IMR-90 (cell line): ENCODE results near the gene PTPN21. TPM values are rescaled to one million over a fixed set of nuclear protein-coding genes. Genes with fewer than 3 reads are reported as not detected.

Source experiments
- ATAC-seq: fragments of 200-7000 bp; cut with Tn5 transposase; 2 replicates; pipeline ENCODE4 v1.9.1; 2020; ENCODE audit warnings: low read depth, mild to moderate bottlenecking, moderate library complexity
- BruUV-seq: library from RNA; stranded (reverse); fragments of 400-500 nt; replicated peaks from 2 replicates; lab custom pipeline; 2021; lab: Mats Ljungman, UMichigan
- CTCF ChIA-PET: fragments of 300-600 bp; formaldehyde crosslinking; extraction: SDS; loops from one replicate; lab custom pipeline; 2021; ENCODE audit warnings: antibody characterized with exemption; lab: Yijun Ruan, JAX
- POLR2A ChIA-PET: fragments of 300-600 bp; sonication (Branson Sonifier 250); formaldehyde crosslinking; loops from one replicate; lab custom pipeline; 2022; ENCODE audit warnings: antibody characterized with exemption; ENCODE audit not compliant: unreplicated experiment; lab: Charles Lee
- DNase-seq: peaks from one replicate; pipeline ENCODE4 v3.0.0; 2013
- H2AFZ ChIP-seq: replicated peaks from 2 replicates; pipeline ENCODE3; 2013; ENCODE audit warnings: low read length, mild to moderate bottlenecking; ENCODE audit not compliant: poor library complexity
- H2AK5ac ChIP-seq: 2 replicates; pipeline ENCODE4 v1.6.1; 2013; ENCODE audit warnings: low read depth, low read length, inconsistent platforms
- H2AK9ac ChIP-seq: replicated peaks from 2 replicates; pipeline ENCODE3; 2013; ENCODE audit warnings: mild to moderate bottlenecking, low read depth, low read length, moderate library complexity; ENCODE audit not compliant: poor library complexity
- H2BK120ac ChIP-seq: 2 replicates; pipeline ENCODE4 v1.6.1; 2013; ENCODE audit warnings: low read depth, low read length, inconsistent platforms
- H2BK15ac ChIP-seq: 3 replicates; pipeline ENCODE4 v1.6.1; 2013; ENCODE audit warnings: low read depth, low read length, inconsistent platforms
- H2BK20ac ChIP-seq: 2 replicates; pipeline ENCODE4 v1.6.1; 2013; ENCODE audit warnings: low read depth, mild to moderate bottlenecking, inconsistent platforms, low read length, moderate library complexity
- H2BK5ac ChIP-seq: 2 replicates; pipeline ENCODE4 v1.6.1; 2013; ENCODE audit warnings: mild to moderate bottlenecking, low read depth, low read length, inconsistent platforms; ENCODE audit not compliant: poor library complexity, severe bottlenecking
- H3K14ac ChIP-seq: replicated peaks from 2 replicates; pipeline ENCODE4 v1.6.1; 2013; ENCODE audit warnings: low read depth, low read length, inconsistent platforms
- H3K18ac ChIP-seq: 2 replicates; pipeline ENCODE4 v1.6.1; 2013; ENCODE audit warnings: low read depth, low read length, control low read depth
- H3K23ac ChIP-seq: 2 replicates; pipeline ENCODE4 v1.6.1; 2013; ENCODE audit warnings: low read depth, low read length, inconsistent platforms
- H3K27ac ChIP-seq: 2 replicates; pipeline ENCODE4 v1.5.1; 2013; ENCODE audit warnings: mild to moderate bottlenecking, control low read depth, low read length; ENCODE audit not compliant: insufficient read depth
- H3K27me3 ChIP-seq: 2 replicates; pipeline ENCODE4 v1.6.1; 2013; ENCODE audit warnings: low read length; ENCODE audit not compliant: control insufficient read depth, insufficient read depth
- H3K36me3 ChIP-seq: 2 replicates; pipeline ENCODE4 v1.6.1; 2013; ENCODE audit warnings: low read length, mixed read lengths; ENCODE audit not compliant: control insufficient read depth, insufficient read depth
- H3K4ac ChIP-seq: 2 replicates; pipeline ENCODE4 v1.6.1; 2013; ENCODE audit warnings: low read depth, low read length, inconsistent platforms
- H3K4me1 ChIP-seq: 2 replicates; pipeline ENCODE4 v1.6.1; 2013; ENCODE audit warnings: low read length, mixed read lengths; ENCODE audit not compliant: control insufficient read depth, insufficient read depth
- H3K4me2 ChIP-seq: 2 replicates; pipeline ENCODE4 v1.6.1; 2013; ENCODE audit warnings: low read depth, mild to moderate bottlenecking, control low read depth, low read length, moderate library complexity
- H3K4me3 ChIP-seq: 2 replicates; pipeline ENCODE4 v1.5.1; 2013; ENCODE audit warnings: low read depth, mild to moderate bottlenecking, control low read depth, low read length, moderate library complexity; ENCODE audit not compliant: insufficient read depth
- H3K56ac ChIP-seq: 2 replicates; pipeline ENCODE4 v1.6.1; 2013; ENCODE audit warnings: low read length, inconsistent platforms; ENCODE audit not compliant: insufficient read depth; ENCODE audit errors: extremely low read depth
- H3K79me1 ChIP-seq, 2 experiments: 2 replicates each; pipeline ENCODE4 v1.6.1; 2013; ENCODE audit warnings: low read length in 2 of 2, inconsistent platforms in 1 of 2, low read depth in 1 of 2
- H3K9ac ChIP-seq: 2 replicates; pipeline ENCODE4 v1.6.1; 2013; ENCODE audit warnings: low read depth, low read length, control low read depth
- H3K9me1 ChIP-seq: 2 replicates; pipeline ENCODE4 v1.6.1; 2013; ENCODE audit warnings: low read length, inconsistent platforms; ENCODE audit not compliant: insufficient read depth
- H3K9me3 ChIP-seq: 2 replicates; pipeline ENCODE4 v1.6.1; 2013; ENCODE audit warnings: low read length; ENCODE audit not compliant: control insufficient read depth, insufficient read depth
- H4K20me1 ChIP-seq: 2 replicates; pipeline ENCODE4 v1.6.1; 2013; ENCODE audit warnings: low read length, inconsistent platforms; ENCODE audit not compliant: insufficient read depth
- H4K5ac ChIP-seq: 2 replicates; pipeline ENCODE4 v1.6.1; 2013; ENCODE audit warnings: mild to moderate bottlenecking, low read depth, low read length, control low read depth
- H4K8ac ChIP-seq, 2 experiments: 2 replicates each; pipeline ENCODE4 v1.6.1; 2013; ENCODE audit warnings: low read depth in 2 of 2, low read length in 2 of 2, control low read depth in 1 of 2, inconsistent platforms in 1 of 2
- H4K91ac ChIP-seq: 2 replicates; pipeline ENCODE4 v1.6.1; 2013; ENCODE audit warnings: low read depth, low read length, inconsistent platforms; ENCODE audit not compliant: insufficient read depth
- BHLHE40 ChIP-seq: fragments of 150-350 bp; IDR thresholded peaks from 2 replicates; pipeline ENCODE4 v1.6.1; 2016; ENCODE audit warnings: mild to moderate bottlenecking, low read depth, low read length
- CEBPB ChIP-seq: IDR thresholded peaks from 2 replicates; pipeline ENCODE4 v1.6.1; 2012; ENCODE audit warnings: low read depth, low read length, improper control_type of control experiment
- CHD1 ChIP-seq: IDR thresholded peaks from 2 replicates; pipeline ENCODE4 v1.6.1; 2012; ENCODE audit warnings: low read depth, low read length, improper control_type of control experiment
- ELK1 ChIP-seq: fragments of 150-350 bp; IDR thresholded peaks from 2 replicates; pipeline ENCODE4 v1.6.1; 2016; ENCODE audit warnings: low read depth, mild to moderate bottlenecking, low read length, moderate library complexity, borderline replicate concordance
- MAFK ChIP-seq: IDR thresholded peaks from 2 replicates; pipeline ENCODE4 v1.6.1; 2012; ENCODE audit warnings: low read depth, low read length, improper control_type of control experiment
- MAZ ChIP-seq: IDR thresholded peaks from 2 replicates; pipeline ENCODE4 v1.6.1; 2012; ENCODE audit warnings: low read depth, mild to moderate bottlenecking, low read length, improper control_type of control experiment, moderate library complexity, borderline replicate concordance
- MXI1 ChIP-seq: IDR thresholded peaks from 2 replicates; pipeline ENCODE4 v1.6.1; 2012; ENCODE audit warnings: low read depth, mild to moderate bottlenecking, low read length, moderate library complexity, borderline replicate concordance
- NFE2L2 ChIP-seq: fragments of 150-350 bp; IDR thresholded peaks from 2 replicates; pipeline ENCODE4 v1.6.1; 2016; ENCODE audit warnings: low read depth, mild to moderate bottlenecking, low read length
- POLR2A ChIP-seq: IDR thresholded peaks from 2 replicates; pipeline ENCODE4 v1.6.1; 2012; ENCODE audit warnings: mild to moderate bottlenecking, low read depth, low read length
- RAD21 ChIP-seq: IDR thresholded peaks from 2 replicates; pipeline ENCODE4 v1.6.1; 2012; ENCODE audit warnings: low read length, improper control_type of control experiment
- RCOR1 ChIP-seq: IDR thresholded peaks from 2 replicates; pipeline ENCODE4 v1.6.1; 2012; ENCODE audit warnings: mild to moderate bottlenecking, low read length, improper control_type of control experiment; ENCODE audit not compliant: insufficient replicate concordance
- SMC3 ChIP-seq: fragments of 150-350 bp; IDR thresholded peaks from 2 replicates; pipeline ENCODE4 v1.6.1; 2016; ENCODE audit warnings: low read depth, mild to moderate bottlenecking, antibody characterized with exemption, low read length, moderate library complexity
- USF2 ChIP-seq: fragments of 150-350 bp; IDR thresholded peaks from 2 replicates; pipeline ENCODE4 v1.6.1; 2017; ENCODE audit warnings: mild to moderate bottlenecking, antibody characterized with exemption, low read length, low read depth
- WGBS, 2 experiments: methylation state at CpG; one replicate each; pipeline versions ENCODE4 v1.1.5 to v1.1.7; 2013; ENCODE audit warnings: missing lambda C conversion rate in 2 of 2; ENCODE audit not compliant: insufficient read length in 1 of 2; ENCODE audit errors: extremely low coverage in 2 of 2; 5-methylcytosine and 5-hydroxymethylcytosine counted together
- dilution Hi-C: fragments of 300-500 bp; cut with HindIII; formaldehyde crosslinking; loops from one replicate; pipeline ENCODE4 v1.14.3; 2018; ENCODE audit warnings: low sequenced_read_pairs; ENCODE audit not compliant: unreplicated experiment
- in situ Hi-C: fragments of 300-500 bp; cut with MboI; formaldehyde crosslinking; loops from 3 replicates; pipeline ENCODE4 v1.14.3; 2019; ENCODE audit warnings: low sequenced_read_pairs, inconsistent platforms, mixed read lengths
- intact Hi-C: fragments of 100-400 bp; cut with micrococcal nuclease; formaldehyde crosslinking; loops from 2 replicates; pipeline ENCODE4 v1.10.0; 2022
- polyA plus RNA-seq, 3 experiments: library from polyadenylated mRNA; depleted of rRNA; stranded (reverse); fragments of >200 nt; gene quantifications; 2 replicates each; pipeline ENCODE4 v1.2.3, GENCODE V29; 2012; ENCODE audit warnings: low replicate concordance in 1 of 3
- total RNA-seq: library from RNA; depleted of rRNA; stranded (reverse); fragments of >200 nt; gene quantifications from 2 replicates; pipeline ENCODE4 v1.2.3, GENCODE V29; 2012
- TF ChIP-seq, protein P1 (sequence below): conservative IDR thresholded peaks from 2 replicates; pipeline ENCODE4 v1.5.1; 2012; ENCODE audit warnings: mild to moderate bottlenecking, low read depth, low read length, improper control_type of control experiment

Gene PTPN21
- total and polyA plus RNA-seq, 2 of the 4 experiments (the other 2 are of a cell fraction) = 10.4 to 10.7 TPM

GRCh38 chr14:88493392-88494185 lies 61.2 kb downstream of the PTPN21 start:
- Histone ChIP-seq H3K4me1 (0 out of 2 replicates have a peak, but pooled peaks cover 2% of the 10 kb centered on the region), H3K56ac (no peak overlapping the region), H2AK5ac (no peak overlapping the region), H3K4ac (no peak overlapping the region), H2AK9ac (no peak overlapping the region), H3K23ac (no peak overlapping the region), H3K9me3 (no peaks in the 10 kb centered on the region), H2BK15ac (no peak overlapping the region), H4K91ac (no peak overlapping the region), H3K36me3 (peaks cover 41% of the 10 kb centered on the region), H2AFZ (no peak overlapping the region), H3K14ac (no peak overlapping the region), H2BK120ac (no peak overlapping the region), H4K20me1 (peaks cover 6% of the 10 kb centered on the region; the same call in 1 of the 2 replicates), H3K9ac (no peak overlapping the region), H3K27me3 (no peaks in the 10 kb centered on the region), H3K18ac (no peak overlapping the region), H3K4me2 (no peak overlapping the region), H4K5ac (no peak overlapping the region), H2BK5ac (no peak overlapping the region), H3K79me1 (peaks cover 4 to 13% of the 10 kb centered on the region in 2 experiments; a peak in 3 of 4 replicates), H4K8ac (no peak overlapping the region), H3K27ac (no peak overlapping the region), H3K9me1 (peaks cover 3% of the 10 kb centered on the region; the same call in 1 of the 2 replicates), H2BK20ac (no peak overlapping the region), H3K4me3 (no peak overlapping the region)
- in situ Hi-C loops = no loop called here
- ChIA-PET CTCF (interaction anchor here (1.3 to 1.9 kb wide), 2 partner anchors 17 to 66 kb away, joined by 4 to 7 read pairs; no protein-coding TSS in a partner anchor), POLR2A (no interaction called here)
- DNase-seq (no peak), ATAC-seq (no peak)
- no TSS peak for BruUV-seq
- intact Hi-C loops = loop anchor here (10.0 kb wide), 1 partner anchor 549 kb away; no protein-coding TSS in a partner anchor
- dilution Hi-C loops = no loop called here
- WGBS, 2 experiments = 80% methylated on average over 4 of the region's 6 CpGs; no CpG with 5 or more reads in 1 of the 2 experiments
- TF ChIP-seq MXI1 = no peak
- no peak for TF ChIP-seq RAD21
- TF ChIP-seq CHD1 = no peak
- TF ChIP-seq POLR2A = no peak
- TF ChIP-seq USF2 = no peak
- TF ChIP-seq NFE2L2 = no peak
- no peak for TF ChIP-seq RCOR1
- no peak for TF ChIP-seq BHLHE40
- no peak for TF ChIP-seq MAZ
- TF ChIP-seq ELK1 = no peak
- no peak for TF ChIP-seq SMC3
- no peak for TF ChIP-seq CEBPB
- TF ChIP-seq, protein P1, sequence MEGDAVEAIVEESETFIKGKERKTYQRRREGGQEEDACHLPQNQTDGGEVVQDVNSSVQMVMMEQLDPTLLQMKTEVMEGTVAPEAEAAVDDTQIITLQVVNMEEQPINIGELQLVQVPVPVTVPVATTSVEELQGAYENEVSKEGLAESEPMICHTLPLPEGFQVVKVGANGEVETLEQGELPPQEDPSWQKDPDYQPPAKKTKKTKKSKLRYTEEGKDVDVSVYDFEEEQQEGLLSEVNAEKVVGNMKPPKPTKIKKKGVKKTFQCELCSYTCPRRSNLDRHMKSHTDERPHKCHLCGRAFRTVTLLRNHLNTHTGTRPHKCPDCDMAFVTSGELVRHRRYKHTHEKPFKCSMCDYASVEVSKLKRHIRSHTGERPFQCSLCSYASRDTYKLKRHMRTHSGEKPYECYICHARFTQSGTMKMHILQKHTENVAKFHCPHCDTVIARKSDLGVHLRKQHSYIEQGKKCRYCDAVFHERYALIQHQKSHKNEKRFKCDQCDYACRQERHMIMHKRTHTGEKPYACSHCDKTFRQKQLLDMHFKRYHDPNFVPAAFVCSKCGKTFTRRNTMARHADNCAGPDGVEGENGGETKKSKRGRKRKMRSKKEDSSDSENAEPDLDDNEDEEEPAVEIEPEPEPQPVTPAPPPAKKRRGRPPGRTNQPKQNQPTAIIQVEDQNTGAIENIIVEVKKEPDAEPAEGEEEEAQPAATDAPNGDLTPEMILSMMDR = no peak
- TF ChIP-seq MAFK = no peak
